NCI-H2196 (cell line): ENCODE data around the gene CDKN2D.
"Not testable (repeated sequence)": the region's sequence is repeated elsewhere in the genome, so short reads cannot be mapped to it uniquely, and the experiment has no call there.

Experiments used
- DNase-seq: peaks from one replicate; lab custom pipeline; 2025; ENCODE audit not compliant: unreplicated experiment; lab: John Stamatoyannopoulos, UW

The CDKN2D gene

DNA sequence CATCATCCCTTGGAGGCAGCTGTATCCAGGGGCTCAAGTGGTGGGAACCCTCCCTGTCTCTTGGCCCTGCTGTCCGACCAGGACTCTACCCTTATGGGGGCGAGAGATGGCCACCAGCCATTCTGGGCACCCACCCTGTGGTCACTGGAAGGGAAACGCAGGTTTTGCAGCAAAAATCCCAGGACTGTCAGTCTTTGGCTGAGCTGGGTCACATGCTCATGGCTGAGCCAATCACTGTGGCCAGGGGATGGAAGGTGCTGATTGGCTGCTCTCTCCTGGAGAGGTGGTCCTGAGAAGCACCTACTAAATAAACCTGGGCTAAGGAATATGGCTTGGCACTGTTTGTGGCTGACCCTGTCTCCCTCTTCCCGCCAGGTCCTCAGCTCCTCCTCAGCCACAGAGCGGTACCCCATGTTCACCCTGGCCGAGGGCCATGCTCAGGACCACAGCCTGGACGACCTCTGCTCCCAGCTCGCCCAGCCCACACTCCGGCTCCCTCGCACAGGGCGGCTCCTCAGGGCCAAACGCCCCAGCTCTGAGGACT lies 16.2 kb downstream of the CDKN2D start:
- DNase-seq = peak; percentile 26

- DNase-seq = peak; percentile 26
These were observed 17.0 kb downstream of the CDKN2D start for GRCh38 chr19:10551698-10552301.

- DNase-seq = not testable (repeated sequence)
These were observed 17.8 kb downstream of the CDKN2D start for GRCh38 chr19:10551006-10551405.

- no peak for DNase-seq
These were observed 18.4 kb downstream of the CDKN2D start for GRCh38 chr19:10550336-10550735.

- no peak for DNase-seq
These were observed 19.0 kb downstream of the CDKN2D start for GRCh38 chr19:10549733-10550132.

GRCh38 chr19:10548746-10549276 lies 20.0 kb downstream of the CDKN2D start:
- no peak for DNase-seq

DNA sequence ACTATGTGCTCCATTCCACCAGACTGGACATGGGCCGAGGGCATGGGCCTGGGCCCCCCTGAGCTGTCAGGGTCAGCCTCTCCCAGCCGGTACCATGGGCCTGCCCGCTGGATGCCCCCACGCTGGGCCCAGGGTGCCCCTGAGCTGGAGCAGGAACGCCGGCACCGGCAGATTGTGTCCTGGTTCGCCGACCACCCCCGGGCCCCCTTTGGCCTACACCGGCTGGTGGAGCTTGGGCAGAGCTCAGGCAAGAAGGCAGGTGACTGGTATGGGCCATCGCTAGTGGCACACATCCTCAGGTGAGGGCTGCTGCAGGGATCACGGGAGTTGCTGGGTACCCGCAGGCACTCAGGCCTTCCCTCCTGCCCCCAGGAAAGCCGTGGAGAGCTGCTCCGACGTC lies 22.0 kb downstream of the CDKN2D start:
- DNase-seq = no peak

DNA sequence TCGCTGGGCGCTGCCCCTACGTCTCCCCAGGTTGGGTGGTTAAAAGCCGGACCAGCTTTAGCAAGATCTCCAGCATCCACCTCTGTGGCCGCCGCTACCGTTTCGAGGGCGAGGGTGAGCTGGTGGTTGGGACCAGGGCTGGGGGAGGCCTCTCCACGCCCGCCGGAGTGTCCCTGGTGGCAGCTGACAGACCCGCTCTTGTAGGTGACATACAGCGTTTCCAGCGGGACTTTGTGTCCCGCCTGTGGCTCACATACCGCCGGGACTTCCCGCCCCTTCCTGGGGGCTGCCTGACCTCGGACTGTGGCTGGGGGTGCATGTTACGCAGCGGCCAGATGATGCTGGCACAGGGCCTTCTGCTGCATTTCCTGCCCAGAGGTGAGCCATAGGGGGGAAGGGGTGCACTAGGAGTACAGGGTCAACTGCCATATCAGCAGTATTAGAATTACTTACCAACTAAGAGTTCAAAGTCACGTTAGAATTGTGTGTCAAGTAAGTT lies 24.0 kb downstream of the CDKN2D start:
- no peak for DNase-seq

- no peak for DNase-seq
These were observed 24.5 kb downstream of the CDKN2D start for GRCh38 chr19:10544242-10544752.

DNA sequence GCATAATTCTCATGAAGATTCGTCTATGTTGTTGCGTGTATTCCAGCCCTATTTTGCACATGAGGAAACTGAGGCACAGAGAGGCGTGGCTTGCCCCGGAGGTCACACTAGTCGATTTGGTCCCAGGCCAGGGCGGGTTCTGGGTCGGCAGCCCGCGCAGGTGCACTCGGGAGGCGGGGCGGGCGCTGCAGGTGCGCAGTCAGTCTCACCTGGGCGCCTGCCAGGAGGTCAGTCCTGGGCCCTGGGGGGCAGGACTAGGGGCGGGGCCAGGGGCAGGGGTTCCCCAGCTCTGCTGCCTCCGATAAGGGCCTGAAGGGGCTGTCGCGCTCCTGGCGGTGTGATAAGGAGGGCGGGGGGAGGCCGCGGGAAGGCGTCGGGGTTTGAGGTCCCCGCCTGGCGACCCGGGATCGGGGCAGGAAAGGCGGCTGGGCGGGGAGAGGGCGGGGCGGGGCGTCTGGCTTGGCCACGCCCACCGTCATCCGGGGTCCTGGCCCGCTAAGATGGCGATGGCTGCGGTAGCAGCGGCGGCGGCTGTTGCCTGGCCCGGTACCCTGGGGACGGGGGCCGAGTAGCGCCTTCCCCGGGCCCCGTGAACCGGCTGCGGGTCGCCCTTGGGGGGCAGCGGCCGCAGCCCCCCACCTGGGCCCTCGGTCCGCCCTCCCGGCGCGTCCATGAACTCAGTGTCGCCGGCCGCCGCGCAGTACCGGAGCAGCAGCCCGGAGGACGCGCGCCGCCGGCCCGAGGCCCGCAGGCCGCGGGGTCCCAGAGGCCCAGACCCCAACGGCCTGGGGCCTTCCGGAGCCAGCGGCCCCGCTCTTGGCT lies 25.1 kb downstream of the CDKN2D start, which contains the start of gene ATG4D:
ATG4D (plus strand) TSS at position 485 of the 822 bp plus-strand sequence; CDS start at position 672, 187 bp downstream.
- DNase-seq = peak; percentile 94

- peak; percentile 66 for DNase-seq
These were observed 25.7 kb downstream of the CDKN2D start for GRCh38 chr19:10543059-10543419.

- DNase-seq = not testable (repeated sequence)
These were observed 29.8 kb downstream of the CDKN2D start for GRCh38 chr19:10539016-10539415.

GRCh38 chr19:10538204-10538983 lies 30.4 kb downstream of the CDKN2D start:
- DNase-seq = no peak

GRCh38 chr19:10537668-10538067 lies 31.1 kb downstream of the CDKN2D start:
- no peak for DNase-seq

- no peak for DNase-seq
These were observed 33.2 kb downstream of the CDKN2D start for GRCh38 chr19:10535613-10536012.

GRCh38 chr19:10533646-10534386 lies 35.0 kb downstream of the CDKN2D start:
- DNase-seq = no peak

- no peak for DNase-seq
These were observed 36.3 kb downstream of the CDKN2D start for GRCh38 chr19:10532457-10532856.

DNA sequence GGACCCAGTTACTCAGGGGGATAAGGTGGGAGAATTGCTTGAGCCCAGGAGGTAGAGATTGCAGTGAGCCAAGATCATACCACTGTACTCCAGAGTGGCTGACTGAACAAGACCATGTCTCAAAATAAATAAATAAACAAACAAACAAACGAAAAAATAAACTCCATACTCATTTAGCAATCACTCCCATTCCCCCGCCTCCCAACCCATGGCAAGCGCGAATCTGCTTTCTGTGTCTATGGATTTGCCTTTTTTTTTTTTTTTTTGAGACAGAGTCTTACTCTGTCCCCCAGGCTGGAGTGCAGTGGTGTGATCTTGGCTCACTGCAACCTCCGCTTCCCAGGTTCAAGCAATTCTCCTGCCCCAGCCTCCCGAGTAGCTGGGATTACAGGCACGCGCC lies 41.9 kb downstream of the CDKN2D start:
- DNase-seq = not testable (repeated sequence)

GRCh38 chr19:10525636-10526035 lies 43.1 kb downstream of the CDKN2D start:
- DNase-seq = no peak

DNA sequence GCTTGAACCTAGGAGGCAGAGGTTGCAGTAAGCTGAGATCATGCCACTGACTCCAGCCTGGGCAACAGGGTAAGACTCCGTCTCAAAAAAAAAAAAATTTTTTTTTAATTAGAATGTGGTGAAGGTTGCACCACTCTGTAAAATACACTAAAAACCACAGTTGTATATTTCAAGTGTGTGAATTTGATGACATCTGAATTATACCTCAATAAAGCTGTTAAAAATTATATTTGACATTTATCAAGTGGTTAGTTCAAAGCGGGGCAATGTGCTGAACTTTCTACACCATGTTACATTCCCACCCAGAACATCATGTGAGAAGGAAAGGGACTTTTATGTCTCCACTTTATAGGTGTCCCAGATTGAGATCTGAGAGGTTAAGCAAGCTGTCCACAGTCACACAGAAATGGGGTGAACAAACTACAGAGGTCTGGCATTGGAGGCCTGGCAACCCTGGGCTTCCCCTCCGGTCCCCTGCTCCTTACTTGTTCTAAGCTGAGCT lies 45.6 kb downstream of the CDKN2D start:
- DNase-seq = no peak
